ENCODE measurements around the gene STK32C.
"Not testable (repeated sequence)": the region's sequence is repeated elsewhere in the genome, so short reads cannot be mapped to it uniquely, and the experiment has no call there.

The STK32C gene

DNA sequence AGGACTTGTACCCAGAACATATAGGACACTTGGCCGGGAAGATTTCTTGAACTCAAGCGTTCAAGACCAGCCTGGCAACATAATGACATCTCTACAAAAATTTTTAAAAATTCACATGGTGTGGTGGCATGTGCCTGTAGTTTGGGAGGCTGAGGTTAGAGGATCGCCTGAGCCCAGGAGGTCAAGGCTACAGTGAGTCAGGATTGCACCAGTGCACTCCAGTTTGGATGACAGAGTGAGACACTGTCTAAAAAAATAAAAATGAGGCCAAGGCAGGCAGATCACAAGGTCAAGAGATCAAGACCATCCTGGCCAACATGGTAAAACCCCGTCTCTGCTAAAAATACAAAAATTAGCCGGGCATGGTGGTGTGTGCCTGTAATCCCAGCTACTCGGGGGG lies 9.7 kb upstream of the STK32C start:
- not testable (repeated sequence) for DNase-seq (ENCODE audit: low spot score)

DNA sequence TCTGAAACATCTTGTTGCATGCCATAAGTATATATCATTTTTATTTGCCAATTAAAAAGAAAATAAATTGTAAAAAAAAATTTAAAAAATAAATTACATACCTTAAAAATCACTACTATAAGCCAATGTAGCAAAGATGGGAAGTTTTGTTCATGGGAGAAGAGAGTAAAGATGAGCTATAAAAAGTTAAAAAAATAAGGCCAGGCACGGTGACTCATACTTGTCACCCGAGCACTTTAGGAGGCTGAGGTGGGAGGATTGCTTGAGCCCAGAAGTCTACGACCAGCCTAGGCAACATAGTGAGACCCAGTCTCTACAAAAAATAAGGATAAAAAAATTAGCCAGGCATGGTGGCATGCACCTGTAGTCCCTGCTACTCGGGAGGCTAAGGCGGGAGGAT lies 8.4 kb upstream of the STK32C start:
- no peak for DNase-seq (ENCODE audit: low spot score)

DNA sequence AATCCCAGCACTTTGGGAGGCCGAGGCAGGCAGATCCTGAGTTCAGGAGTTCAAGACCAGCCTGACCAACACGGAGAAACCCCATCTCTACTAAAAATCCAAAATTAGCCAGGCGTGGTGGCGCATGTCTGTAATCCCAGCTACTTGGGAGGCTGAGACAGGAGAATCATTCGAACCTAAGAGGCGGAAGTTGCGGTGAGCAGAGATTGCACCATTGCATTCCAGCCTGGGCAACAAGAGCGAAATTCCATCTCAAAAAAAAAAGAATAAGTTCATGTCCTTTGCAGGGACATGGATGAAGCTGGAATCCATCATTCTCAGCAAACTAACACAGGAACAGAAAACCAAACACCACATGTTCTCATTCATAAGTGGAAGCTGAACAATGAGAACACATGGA lies 7.1 kb upstream of the STK32C start:
- not testable (repeated sequence) for DNase-seq (ENCODE audit: low spot score)

DNA sequence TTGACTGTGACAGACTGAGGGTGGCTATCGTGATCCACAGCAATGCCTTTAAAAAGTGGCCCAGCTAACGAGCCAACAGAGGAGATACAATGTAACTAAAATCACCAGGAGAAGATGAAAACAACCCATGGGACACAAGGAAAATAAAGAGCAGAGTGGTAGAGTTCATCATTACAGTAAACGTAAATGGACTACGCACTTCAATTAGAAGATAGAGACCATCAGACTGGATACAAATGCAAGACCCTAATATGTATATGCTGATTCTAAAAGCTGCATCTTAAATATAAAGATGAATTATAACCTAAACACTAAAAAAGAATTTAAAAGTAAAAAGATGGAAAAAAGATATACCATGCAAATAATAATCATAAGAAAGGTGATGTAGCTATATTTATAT lies 6.6 kb upstream of the STK32C start:
- no peak for DNase-seq (ENCODE audit: low spot score)

DNA sequence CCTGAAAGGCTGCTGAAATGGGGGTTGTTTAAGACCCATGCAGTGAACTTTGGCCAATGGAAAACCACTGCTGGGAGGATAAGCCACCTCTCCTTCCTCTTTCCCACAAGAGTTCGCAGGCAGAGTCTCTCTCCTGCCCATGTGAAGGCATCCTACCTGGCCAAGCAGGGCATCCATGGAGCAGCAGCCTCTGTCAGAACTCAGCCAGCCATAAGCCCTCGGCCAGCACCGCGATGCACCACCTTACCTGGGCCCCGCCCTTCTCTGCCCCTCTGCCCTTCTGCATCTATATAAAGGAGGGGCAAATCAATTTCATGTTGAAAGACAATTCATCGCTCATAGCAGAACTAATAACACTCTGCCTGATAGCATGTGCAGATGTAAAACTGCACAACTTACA lies 6.1 kb upstream of the STK32C start:
- DNase-seq (ENCODE audit: low spot score), result no peak

DNA sequence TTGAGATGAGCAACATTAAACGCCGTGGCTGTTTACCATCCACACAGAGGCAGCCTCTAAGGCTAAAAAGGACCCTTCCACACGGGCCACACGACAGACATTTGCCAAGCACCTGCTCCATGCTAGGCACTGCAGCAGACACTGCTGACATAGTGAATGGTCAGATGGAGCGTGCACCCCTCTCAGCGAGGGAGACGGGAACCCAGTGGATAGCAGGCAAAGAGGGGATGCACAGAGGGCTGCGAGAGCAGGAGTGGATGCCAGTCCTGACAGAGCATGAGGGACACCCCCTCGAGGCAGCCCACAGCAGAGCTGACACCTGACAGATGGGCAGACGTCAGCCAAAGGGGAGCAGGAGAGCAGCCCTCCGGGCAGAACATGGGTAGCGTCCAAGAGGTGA lies 5.6 kb upstream of the STK32C start:
- DNase-seq (ENCODE audit: low spot score), result no peak

DNA sequence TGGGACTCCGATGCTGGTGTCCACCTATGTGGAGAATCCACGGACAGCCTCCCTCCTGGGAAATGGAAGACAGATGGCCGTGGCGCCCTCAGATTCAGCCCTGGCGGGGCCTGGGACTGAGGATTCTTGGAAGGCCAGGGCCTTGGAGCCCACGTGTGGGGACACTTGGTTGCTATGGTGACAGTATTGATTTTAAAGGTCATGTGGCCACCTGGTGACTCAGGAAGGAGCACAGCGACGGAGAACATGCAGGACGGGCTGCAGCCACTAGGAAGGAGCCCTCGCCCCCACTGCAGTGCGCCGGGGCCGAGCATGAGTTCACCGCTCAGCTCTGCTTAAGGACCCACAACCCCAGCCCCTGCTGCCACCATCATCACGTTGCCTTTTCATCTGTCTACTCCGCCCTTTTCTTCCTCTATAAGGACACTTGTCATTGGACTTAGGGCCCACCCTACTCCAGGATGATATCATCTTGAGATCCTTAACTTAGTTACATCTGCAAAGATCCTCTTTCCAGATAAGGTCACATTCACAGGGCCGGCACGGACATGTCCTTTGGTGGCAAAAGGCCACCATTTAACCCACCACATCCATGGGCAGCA lies 3.7 kb upstream of the STK32C start:
- DNase-seq (ENCODE audit: low spot score), result no peak

DNA sequence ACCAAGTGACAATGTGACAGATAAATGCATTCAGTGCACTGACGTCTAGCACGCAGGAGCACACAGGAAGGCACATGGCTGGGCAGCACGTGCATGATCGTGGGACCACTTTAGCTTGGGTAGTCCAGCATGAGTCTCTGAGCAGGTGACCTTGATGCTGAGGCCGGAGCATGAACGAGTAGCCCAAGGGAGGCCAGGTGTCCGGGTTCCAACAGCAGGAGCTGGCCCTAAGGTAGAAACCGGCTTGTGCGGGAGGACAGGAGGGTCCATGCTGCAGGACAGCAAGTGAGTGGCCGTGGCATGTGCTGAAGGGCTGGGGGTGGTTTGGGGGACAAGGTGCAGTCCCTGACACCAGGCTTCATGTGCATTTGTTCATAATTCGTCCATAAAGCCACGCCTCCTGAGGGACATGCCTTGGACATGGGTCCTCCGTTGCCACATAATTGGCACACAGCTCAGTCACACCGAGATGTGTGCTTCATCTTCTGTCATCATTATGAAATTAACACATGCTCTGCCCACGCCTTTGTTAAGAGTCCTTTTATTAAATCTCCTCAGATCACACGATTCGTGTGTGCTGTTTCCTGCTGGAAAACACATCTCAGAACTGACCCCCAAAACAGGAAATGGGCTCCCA lies 3.1 kb upstream of the STK32C start:
- no peak for DNase-seq (ENCODE audit: low spot score)

DNA sequence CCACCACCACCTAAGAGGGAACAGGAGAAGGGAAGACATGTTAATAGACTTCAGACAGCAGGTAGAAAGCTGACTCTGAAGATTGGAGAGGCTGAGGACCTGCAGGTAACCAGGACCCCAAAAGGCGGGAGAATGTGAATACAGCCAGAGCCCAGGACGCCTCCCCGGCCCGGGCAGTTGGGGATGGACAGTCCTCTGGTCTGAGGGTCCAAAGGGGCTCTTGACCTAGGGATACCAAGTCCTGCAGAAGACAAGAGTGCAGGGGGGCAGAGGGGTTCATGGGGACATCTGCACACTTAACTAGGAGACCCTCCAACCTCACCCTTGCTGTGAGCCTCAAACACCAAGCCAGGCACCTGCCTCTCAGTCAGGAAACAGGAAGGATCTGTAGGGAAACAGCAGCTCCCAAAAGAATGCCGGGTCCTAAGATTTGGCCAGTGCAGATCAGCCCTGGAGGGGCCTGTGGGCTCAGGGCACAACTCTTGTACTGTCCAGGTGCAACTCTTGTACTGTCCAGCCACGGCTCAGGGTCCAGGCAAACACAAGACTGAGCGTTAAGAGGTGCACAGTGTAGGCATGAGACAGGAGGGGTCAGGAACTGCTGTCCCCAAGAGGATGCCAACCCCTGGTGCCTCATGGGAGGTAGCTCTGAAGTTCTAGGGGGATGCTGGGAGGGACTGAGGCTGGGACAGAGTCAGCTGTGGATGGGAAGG lies 2.3 kb upstream of the STK32C start:
- no peak for DNase-seq (ENCODE audit: low spot score)

DNA sequence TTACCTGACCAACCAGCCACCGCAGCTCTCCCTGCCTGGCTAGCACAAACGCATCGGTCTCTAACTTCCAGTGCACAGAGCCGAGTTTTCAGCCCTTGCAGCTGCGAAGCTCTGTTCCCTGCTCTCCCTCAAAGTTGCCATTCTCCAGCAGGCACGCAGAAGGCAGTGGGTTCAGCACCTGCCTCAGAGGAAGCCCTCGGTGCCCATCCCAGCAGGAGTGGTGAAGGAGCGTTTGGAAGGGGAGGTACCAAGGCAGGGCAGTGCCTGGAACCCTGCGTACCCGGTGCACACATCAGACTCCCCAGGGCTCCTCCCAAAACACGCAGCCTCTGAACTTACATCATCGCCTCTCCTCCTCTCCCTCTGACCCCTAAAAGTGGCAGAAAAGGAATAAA lies 1.7 kb upstream of the STK32C start:
- no peak for DNase-seq (ENCODE audit: low spot score)

DNA sequence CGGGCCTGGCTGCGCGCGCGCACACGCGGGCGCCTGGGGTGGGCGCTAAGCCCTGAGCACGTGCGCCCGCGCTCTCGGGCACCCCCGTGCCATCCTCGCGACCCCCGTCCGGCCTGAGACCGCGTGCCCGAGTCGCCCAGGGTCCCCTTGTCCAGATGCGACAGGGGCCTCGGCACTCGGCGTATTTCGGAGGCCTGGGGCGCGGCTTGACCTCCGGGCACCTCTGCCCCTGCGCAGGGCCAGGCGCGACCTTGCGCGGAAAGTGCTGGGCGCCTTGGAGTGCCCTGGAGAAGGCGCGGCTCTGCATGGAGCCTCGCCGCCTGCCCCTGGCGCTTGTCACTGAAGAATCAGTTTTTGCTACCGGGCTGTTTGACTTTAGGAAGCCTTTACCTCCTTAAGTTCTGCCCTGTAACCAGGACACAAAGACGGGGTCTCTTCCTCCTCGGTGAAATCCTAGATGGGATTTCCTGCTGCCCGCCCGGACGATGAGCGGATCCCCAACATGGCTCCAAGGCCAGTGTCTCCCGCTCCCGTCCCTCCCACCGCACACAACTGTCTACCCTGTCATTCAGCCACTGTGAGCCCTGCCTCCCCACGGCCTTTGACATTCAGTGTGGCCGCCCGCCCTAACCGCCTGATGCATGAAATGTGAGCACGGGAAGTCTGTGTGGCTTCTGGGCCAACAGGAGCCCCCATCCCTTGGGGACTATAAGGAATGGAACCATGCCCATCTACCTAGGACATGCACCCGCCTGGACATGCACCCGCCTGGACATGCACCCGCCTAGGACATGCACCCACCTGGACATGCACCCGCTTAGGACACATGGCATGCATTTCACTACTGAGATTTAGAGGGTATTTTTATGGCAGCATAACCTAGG lies 1.1 kb upstream of the STK32C start:
- no peak for DNase-seq (ENCODE audit: low spot score)

DNA sequence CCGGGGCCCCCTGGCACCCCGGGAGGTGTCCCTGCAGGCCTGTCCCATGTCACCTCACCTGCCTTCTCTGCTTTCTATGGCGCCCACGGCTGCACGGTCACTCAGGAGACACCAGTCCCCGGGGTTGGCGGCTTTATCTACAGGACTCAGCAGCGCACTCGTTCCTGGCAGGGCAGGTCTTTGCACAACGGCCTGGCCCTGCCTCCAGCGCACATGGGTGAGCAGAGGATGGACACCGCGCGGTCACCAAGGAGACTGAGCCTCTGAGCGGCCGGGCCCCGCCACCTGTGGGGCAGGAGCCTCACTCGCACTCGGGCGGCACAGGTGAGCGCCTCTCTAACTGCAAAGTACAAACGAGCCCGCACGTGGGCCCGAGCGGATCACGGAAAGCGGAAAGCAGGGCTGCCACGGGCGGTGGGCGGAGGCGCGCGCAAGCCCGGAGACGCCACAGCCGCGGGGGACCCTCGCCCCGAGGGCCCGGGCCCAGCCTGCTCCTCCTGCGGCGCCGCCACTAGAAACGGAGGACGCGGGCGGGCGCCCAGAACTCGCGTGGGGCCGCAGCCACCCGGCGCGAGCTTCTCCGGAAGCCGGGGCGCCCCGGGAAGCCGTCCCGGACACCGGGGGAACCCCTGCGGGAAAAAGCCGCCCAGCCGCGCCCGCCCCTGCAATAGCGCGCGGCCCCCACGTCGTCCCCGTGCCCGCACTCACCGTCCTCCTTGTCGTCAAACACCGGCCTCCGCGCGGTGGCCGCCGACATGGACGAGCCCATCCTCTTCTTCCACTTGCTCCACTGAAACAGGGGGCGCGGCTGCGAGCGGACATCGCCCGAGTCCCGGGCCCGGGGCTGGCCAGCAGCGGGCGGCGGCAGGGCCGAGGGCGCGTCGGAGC lies 642 bp downstream of the STK32C start:
- DNase-seq (ENCODE audit: low spot score), result no peak

DNA sequence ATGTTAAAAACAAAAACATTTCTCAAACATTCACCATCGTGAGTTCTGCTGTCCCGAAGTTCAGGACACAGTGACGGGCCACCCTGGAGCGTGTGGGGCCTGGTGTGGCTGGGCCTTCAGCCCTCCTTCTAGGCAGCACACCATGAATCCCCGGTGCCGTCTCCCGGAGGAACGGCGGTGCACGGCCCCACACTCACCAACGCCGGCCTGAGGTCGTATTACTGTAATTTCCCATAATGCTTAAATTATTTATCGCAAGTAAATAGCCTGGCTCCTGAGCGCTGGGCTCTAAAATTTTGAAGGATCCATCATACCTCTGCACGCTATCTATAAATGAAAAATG lies 1.4 kb downstream of the STK32C start:
- no peak for DNase-seq (ENCODE audit: low spot score)

DNA sequence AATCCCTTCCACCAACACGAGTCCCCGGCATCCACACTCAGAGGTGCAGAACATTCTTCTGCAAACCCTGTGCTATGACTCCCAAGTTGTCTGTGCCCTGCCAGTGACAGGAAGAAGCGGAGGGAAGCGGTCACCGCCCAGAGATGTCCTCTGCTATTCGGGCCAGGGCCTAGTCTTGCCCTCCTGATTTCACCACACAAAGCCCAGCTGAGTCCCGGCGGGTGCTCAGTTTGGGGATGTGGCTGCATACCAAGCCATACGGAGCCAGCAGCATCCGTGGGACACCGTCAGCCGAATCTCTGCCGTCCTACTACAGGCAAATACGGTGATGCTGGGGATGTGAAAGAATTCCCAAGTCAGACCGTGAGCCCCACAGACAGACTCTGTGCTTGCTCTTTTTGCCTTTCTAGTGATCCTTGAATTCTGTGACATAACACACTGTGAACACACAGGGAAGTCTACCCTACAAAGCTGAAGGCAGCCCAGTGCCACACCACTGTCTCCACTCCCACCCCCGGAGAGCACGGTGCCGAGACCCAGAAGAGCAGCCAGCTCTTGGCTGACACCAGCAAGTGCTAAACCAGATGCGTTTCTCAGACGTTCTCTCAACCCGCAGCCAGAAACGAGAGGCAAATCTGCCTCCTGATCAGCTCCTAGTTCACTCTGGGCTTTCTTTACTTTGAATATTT lies 2.0 kb downstream of the STK32C start:
- DNase-seq (ENCODE audit: low spot score), result no peak

DNA sequence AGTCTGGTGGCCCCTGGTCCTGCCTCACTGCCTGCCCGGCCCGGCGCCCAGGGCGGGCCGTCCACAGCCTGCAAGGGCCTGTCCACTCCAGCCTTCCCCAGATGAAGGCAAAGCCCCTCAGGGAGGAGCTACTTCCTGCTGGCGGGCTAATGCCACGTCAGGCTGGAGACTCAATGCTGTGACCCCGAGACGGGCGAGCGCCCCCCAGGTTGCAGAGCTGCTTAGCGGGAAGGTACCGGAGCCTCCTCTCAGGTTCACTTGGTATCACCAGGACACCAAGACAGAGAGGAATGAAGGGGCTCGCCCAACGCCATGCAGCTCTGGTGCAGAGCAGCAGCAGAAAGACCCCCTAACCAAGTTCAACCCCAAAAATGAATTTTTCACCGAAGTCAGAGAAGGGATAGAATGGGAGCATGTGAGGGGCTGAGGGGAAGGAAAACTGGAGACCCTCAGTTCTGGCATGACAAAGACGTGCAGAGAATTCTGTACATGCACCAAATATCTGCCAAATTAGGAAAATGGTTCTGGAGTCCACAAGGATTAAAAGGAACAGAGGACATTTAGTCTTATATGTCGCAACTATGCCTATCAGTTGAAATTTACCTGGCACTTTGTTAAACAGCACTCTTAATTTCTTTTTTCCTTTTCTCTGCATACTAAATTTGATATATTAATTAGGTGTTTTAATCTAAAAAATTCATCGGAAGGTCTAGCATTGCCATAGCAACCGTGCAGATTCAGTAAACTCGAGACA lies 2.8 kb downstream of the STK32C start:
- no peak for DNase-seq (ENCODE audit: low spot score)

DNA sequence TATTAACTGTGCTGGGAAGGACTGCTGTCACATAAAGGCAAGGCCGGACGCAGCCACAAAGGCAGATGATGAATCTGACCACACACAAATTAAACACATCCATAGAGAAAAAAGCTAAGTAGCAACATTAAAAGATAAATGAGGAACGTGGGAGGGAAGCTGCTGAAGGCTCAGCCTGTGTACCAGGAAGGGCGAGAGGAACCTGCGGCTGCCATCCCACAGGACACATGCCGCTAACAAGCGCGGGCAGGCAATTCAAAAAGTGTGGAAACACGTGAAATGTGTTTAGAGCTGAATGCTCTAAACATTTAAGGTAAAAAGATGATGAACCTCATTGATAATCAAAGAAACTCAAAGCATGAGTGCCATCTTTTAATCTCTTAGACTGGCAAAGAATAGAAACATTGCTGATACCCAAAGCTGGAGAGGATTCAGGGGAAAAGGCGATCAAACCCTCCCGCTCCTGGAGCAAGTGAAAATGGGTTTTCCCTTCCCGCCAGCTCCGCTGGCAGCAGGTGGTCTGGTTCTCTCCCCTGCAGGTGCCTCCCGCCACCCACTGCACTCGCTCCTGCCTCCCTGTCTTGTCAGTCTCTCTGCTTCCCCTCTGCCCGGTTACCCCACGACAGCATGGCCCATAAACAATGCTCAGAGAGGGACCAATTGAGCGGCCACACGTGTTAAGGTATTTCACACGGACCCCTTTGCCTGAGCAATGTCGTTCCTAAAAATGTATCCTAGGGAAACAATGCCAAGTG lies 4.2 kb downstream of the STK32C start:
- no peak for DNase-seq (ENCODE audit: low spot score)

DNA sequence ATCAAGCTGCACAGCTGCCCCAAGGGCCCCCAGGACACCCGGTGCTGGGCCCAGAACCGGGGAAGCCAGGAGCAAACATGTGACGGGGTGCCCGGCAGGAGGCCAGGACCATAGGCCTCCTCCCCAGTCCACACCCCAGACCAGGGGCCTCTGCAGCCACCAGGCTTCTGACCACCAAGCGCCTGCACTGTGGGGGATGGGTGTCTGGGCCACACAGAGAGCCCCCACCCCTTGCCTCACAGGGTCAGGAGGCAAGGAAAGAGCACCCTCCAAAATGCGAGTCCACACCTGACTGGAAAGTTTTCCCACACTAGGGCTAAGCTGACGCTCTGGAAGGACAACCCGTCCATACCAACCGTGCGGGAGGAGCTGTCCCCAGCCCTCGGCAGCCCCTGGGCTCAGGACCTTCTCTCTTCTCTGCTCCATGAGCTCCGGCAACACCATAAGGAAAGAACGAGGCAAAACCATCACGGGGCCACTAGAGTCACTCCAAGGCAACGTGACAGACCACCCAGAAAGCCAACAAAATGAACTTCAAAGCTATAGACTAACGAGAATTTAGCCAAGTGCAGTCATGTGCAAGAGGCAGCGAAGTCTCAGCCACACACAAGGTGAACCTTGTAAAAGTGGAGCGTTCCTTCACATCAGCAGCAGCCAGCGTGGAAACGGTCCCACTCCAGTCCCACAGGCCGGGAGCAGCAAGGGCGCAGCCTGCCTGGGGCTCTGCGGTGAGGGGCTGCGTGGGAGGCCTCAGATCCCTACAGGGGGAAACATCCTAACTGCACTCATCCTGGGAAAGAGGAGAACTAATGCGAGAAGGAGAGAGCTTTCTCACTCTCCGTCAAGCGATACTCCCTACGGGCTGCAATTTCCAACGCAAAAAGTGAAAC lies 5.1 kb downstream of the STK32C start:
- DNase-seq (ENCODE audit: low spot score), result no peak

Measured in AG20443 (cell line).